Measurements from ENCODE around the gene HOXA9.

Gene HOXA9

DNA sequence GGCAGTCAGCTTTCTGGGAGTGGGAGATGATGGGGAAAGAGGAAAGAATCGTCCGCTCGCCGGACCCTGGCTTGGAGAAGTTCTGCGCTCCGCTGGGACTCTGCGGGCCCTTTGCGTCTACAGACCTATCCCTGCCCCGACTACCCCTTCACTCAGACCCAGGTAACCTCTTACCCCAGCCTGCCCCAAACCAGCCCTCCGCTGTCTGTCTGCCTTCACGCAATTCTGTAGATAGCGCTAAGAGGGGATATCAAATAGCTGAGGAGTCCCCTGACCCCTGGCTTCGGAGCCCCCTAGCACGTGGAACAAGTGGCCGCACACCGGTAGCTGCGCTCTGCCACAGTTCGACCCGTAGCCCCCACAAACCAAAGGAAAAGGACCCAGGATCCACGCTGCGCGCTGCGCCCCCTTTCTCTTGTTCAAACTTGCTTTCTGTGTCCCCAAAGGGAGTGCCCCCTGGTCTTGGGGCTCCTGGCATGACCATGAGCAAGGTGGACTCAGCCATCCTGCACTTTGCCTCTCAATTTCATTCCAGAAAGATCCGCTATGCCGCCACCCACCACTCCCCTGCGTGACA is 41.8 kb downstream of the HOXA9 start:
- Histone ChIP-seq H3K27ac (ENCODE audit: low read length) (no peak overlapping the region), H3K9ac (ENCODE audit: low read length) (no peak overlapping the region), H3K27me3 (replicated peaks; ENCODE audit: insufficient read depth, low read length) (peaks cover 6% of the 10 kb centered on the region; the same call in 1 of the 2 replicates), H3K9me3 (replicated peaks; ENCODE audit: insufficient read depth, low read length) (no peaks in the 10 kb centered on the region), H3F3A (ENCODE audit: insufficient read depth, low read length) (no peaks in the 10 kb centered on the region), H3K79me2 (ENCODE audit: low read length) (no peaks in the 10 kb centered on the region), H3K4me2 (ENCODE audit: low read depth, low read length) (no peak overlapping the region), H3K36me3 (replicated peaks; ENCODE audit: insufficient read depth, low read length) (no peaks in the 10 kb centered on the region), H3K4me3 (ENCODE audit: low read length) (no peak overlapping the region), H3K4me1 (ENCODE audit: low read length) (no peaks in the 10 kb centered on the region), H4K20me1 (ENCODE audit: insufficient read depth, low read length) (no peaks in the 10 kb centered on the region), H2AFZ (ENCODE audit: low read length) (no peak overlapping the region), H3K9me2 (replicated peaks; ENCODE audit: insufficient read depth, low read length) (no peaks in the 10 kb centered on the region)
- TF ChIP-seq, protein P1, sequence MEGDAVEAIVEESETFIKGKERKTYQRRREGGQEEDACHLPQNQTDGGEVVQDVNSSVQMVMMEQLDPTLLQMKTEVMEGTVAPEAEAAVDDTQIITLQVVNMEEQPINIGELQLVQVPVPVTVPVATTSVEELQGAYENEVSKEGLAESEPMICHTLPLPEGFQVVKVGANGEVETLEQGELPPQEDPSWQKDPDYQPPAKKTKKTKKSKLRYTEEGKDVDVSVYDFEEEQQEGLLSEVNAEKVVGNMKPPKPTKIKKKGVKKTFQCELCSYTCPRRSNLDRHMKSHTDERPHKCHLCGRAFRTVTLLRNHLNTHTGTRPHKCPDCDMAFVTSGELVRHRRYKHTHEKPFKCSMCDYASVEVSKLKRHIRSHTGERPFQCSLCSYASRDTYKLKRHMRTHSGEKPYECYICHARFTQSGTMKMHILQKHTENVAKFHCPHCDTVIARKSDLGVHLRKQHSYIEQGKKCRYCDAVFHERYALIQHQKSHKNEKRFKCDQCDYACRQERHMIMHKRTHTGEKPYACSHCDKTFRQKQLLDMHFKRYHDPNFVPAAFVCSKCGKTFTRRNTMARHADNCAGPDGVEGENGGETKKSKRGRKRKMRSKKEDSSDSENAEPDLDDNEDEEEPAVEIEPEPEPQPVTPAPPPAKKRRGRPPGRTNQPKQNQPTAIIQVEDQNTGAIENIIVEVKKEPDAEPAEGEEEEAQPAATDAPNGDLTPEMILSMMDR (IDR thresholded peaks at IDR 0.05; ENCODE audit: low read length) = no peak
- TF ChIP-seq EZH2 (optimal IDR thresholded peaks at IDR 0.05; ENCODE audit: low read depth, low read length) (no peak), EZH2phosphoT487 (IDR thresholded peaks at IDR 0.05; ENCODE audit: low read length) (no peak)
- no peak for DNase-seq

DNA sequence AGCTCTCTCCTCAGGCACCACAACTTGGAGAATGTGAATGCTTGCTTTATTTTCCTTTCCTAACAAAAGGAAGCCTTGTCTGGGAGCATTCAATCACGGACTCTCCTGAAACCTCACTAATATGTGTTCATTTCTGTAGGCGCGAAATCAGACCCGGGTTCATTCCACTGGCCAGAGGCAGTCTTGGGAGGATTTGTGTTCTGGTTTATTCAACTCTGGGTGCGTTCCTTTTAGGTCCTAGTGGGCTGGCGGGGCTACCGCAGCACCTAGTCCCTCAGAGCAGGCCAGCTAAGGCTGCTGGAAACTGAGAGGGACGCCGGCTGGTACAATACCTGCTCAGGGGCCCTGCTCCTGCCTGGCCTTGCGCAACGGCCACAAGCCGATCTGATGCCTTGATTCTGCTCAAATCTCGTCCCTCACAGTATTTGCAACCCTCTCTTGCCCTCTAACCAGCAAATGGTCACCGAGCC is 42.3 kb downstream of the HOXA9 start:
- H3K4me2 ChIP-seq (ENCODE audit: low read depth, low read length) = no peak overlapping the region
- no peaks in the 10 kb centered on the region for H3K9me2 ChIP-seq (replicated peaks; ENCODE audit: insufficient read depth, low read length)
- H3K9me3 ChIP-seq (replicated peaks; ENCODE audit: insufficient read depth, low read length) = no peaks in the 10 kb centered on the region
- H3K36me3 ChIP-seq (replicated peaks; ENCODE audit: insufficient read depth, low read length) = no peaks in the 10 kb centered on the region
- H2AFZ ChIP-seq (ENCODE audit: low read length) = no peak overlapping the region
- H3K4me1 ChIP-seq (ENCODE audit: low read length) = no peaks in the 10 kb centered on the region
- H3F3A ChIP-seq (ENCODE audit: insufficient read depth, low read length) = no peaks in the 10 kb centered on the region
- H4K20me1 ChIP-seq (ENCODE audit: insufficient read depth, low read length) = no peaks in the 10 kb centered on the region
- H3K27me3 ChIP-seq (replicated peaks; ENCODE audit: insufficient read depth, low read length) = peaks cover 6% of the 10 kb centered on the region; the same call in 1 of the 2 replicates
- no peak overlapping the region for H3K9ac ChIP-seq (ENCODE audit: low read length)
- no peak overlapping the region for H3K4me3 ChIP-seq (ENCODE audit: low read length)
- H3K79me2 ChIP-seq (ENCODE audit: low read length) = no peaks in the 10 kb centered on the region
- no peak for DNase-seq
- no peak overlapping the region for H3K27ac ChIP-seq (ENCODE audit: low read length)
- no peak for TF ChIP-seq EZH2 (optimal IDR thresholded peaks at IDR 0.05; ENCODE audit: low read depth, low read length)
- TF ChIP-seq, protein P1 (IDR thresholded peaks at IDR 0.05; ENCODE audit: low read length) = no peak
- TF ChIP-seq EZH2phosphoT487 (IDR thresholded peaks at IDR 0.05; ENCODE audit: low read length) = no peak

- no peaks in the 10 kb centered on the region for H3K79me2 ChIP-seq (ENCODE audit: low read length)
- no peak overlapping the region for H3K9ac ChIP-seq (ENCODE audit: low read length)
- no peaks in the 10 kb centered on the region for H3K9me2 ChIP-seq (replicated peaks; ENCODE audit: insufficient read depth, low read length)
- TF ChIP-seq EZH2 (optimal IDR thresholded peaks at IDR 0.05; ENCODE audit: low read depth, low read length) (no peak), EZH2phosphoT487 (IDR thresholded peaks at IDR 0.05; ENCODE audit: low read length) (no peak)
- TF ChIP-seq, protein P1 (IDR thresholded peaks at IDR 0.05; ENCODE audit: low read length) = no peak
- no peak overlapping the region for H3K4me3 ChIP-seq (ENCODE audit: low read length)
- no peak overlapping the region for H3K4me2 ChIP-seq (ENCODE audit: low read depth, low read length)
- H3K27me3 ChIP-seq (replicated peaks; ENCODE audit: insufficient read depth, low read length) = peaks cover 6% of the 10 kb centered on the region; the same call in 1 of the 2 replicates
- no peaks in the 10 kb centered on the region for H3F3A ChIP-seq (ENCODE audit: insufficient read depth, low read length)
- H3K36me3 ChIP-seq (replicated peaks; ENCODE audit: insufficient read depth, low read length) = no peaks in the 10 kb centered on the region
- no peak overlapping the region for H2AFZ ChIP-seq (ENCODE audit: low read length)
- no peak for DNase-seq
- H3K4me1 ChIP-seq (ENCODE audit: low read length) = no peaks in the 10 kb centered on the region
- no peaks in the 10 kb centered on the region for H4K20me1 ChIP-seq (ENCODE audit: insufficient read depth, low read length)
- H3K9me3 ChIP-seq (replicated peaks; ENCODE audit: insufficient read depth, low read length) = no peaks in the 10 kb centered on the region
- no peak overlapping the region for H3K27ac ChIP-seq (ENCODE audit: low read length)
These were observed 43.0 kb downstream of the HOXA9 start for GRCh38 chr7:27122077-27122910.

Data from MM.1S (cell line).